ENCODE results near the gene MYL12B. TPM values are rescaled to one million over a fixed set of nuclear protein-coding genes. Genes with fewer than 3 reads are reported as not detected.

MYL12B gene
- total RNA-seq, 3 donors from 2014 or later (not counting 1 experiment from before 2014, with no cell fraction given) = 204 to 214 (median 210) TPM

DNA sequence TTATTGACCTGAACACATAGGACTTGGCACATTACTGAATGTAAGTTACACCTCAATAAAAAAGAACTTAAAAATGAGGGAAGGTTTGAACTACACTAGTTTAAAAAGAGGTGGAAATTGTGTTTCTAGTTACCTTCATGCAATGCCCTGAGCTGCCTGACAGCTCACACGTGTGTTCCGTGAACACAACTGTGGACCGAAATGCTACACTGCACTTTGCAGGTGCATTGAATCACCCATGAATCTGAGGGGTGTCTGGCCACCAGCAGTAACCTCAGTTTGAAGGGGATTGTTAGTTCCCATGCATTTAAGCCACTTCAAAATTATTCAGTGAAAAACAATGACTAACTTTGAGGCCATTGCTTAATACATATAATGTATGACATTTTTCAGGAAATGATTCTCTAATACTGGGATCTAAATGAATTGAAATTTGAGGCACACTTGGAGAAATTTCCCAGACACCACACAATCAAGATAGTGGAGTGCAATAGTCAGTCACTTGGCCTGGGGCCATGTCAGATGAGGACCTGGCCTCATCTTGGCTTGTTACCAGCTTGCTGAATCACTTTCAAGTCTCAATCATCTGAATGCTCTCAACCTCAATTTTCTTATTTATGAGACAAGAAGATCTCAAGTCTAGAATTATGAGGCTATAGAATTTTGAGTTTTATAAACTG, 59.3 kb downstream of the MYL12B start:
- Histone ChIP-seq H3K27ac (ENCODE audit: low read length) (no peak overlapping the region), H3K27me3 (ENCODE audit: control insufficient read depth, insufficient read depth, low read length) (no peaks in the 10 kb centered on the region), H3K36me3 (ENCODE audit: control insufficient read depth, insufficient read depth, low read length) (no peaks in the 10 kb centered on the region), H3K4me3 (ENCODE audit: low read length) (no peak overlapping the region), H3K4me1 (ENCODE audit: control insufficient read depth, insufficient read depth, low read length) (no peaks in the 10 kb centered on the region), H3K9me3 (ENCODE audit: control insufficient read depth, insufficient read depth, low read length) (no peaks in the 10 kb centered on the region)
- DNase-seq (no peak), ATAC-seq (no peak)
- H3K9me3 Mint-ChIP-seq = no peaks in the 10 kb centered on the region
- intact Hi-C loops (cut with micrococcal nuclease) = loop anchor here (10.0 kb wide), 1 partner anchor 134 kb away; the partner anchor contains the start of gene TGIF1
- peaks cover 6 to 7% of the 10 kb centered on the region in 2 donors for H3K27me3 Mint-ChIP-seq (ENCODE audit: low read depth in 2 of 2)
- 62% methylated on average over 3 of the region's 3 CpGs for WGBS (ENCODE audit: insufficient coverage)
- H3K27ac Mint-ChIP-seq = no peak overlapping the region
- H3K4me3 Mint-ChIP-seq = no peak overlapping the region
- no peaks in the 10 kb centered on the region for H3K4me1 Mint-ChIP-seq
- TF ChIP-seq, protein P1, sequence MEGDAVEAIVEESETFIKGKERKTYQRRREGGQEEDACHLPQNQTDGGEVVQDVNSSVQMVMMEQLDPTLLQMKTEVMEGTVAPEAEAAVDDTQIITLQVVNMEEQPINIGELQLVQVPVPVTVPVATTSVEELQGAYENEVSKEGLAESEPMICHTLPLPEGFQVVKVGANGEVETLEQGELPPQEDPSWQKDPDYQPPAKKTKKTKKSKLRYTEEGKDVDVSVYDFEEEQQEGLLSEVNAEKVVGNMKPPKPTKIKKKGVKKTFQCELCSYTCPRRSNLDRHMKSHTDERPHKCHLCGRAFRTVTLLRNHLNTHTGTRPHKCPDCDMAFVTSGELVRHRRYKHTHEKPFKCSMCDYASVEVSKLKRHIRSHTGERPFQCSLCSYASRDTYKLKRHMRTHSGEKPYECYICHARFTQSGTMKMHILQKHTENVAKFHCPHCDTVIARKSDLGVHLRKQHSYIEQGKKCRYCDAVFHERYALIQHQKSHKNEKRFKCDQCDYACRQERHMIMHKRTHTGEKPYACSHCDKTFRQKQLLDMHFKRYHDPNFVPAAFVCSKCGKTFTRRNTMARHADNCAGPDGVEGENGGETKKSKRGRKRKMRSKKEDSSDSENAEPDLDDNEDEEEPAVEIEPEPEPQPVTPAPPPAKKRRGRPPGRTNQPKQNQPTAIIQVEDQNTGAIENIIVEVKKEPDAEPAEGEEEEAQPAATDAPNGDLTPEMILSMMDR (IDR thresholded peaks at IDR 0.05) = no peak
- H3K36me3 Mint-ChIP-seq = no peaks in the 10 kb centered on the region

DNA sequence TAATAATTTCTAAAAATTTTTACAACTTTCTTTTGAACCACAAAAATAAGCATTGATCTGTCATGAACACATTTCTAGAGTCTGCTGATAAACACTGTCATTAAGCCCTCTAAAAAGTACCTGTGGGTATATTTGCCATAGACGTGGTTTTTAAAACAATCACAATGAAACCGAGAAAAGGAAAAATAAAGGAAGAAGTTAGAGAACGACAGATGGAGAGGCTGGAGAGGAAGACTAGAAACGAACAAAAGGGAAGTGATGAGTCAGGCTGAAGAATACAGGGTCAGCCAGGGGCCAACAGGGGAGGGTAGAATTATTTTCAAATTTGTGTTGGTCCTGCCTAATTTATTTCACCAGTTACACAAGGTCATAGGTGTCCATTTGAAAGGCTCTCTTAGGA, 62.0 kb downstream of the MYL12B start:
- Mint-ChIP-seq H3K4me1 (no peaks in the 10 kb centered on the region), H3K27me3 (ENCODE audit: low read depth in 2 of 2) (peaks cover 6 to 14% of the 10 kb centered on the region in 2 donors), H3K4me3 (no peak overlapping the region), H3K27ac (no peak overlapping the region), H3K36me3 (no peaks in the 10 kb centered on the region), H3K9me3 (no peaks in the 10 kb centered on the region)
- Histone ChIP-seq H3K27ac (ENCODE audit: low read length) (no peak overlapping the region), H3K36me3 (ENCODE audit: control insufficient read depth, insufficient read depth, low read length) (no peaks in the 10 kb centered on the region), H3K27me3 (ENCODE audit: control insufficient read depth, insufficient read depth, low read length) (no peaks in the 10 kb centered on the region), H3K4me3 (ENCODE audit: low read length) (no peak overlapping the region), H3K9me3 (ENCODE audit: control insufficient read depth, insufficient read depth, low read length) (no peaks in the 10 kb centered on the region), H3K4me1 (ENCODE audit: control insufficient read depth, insufficient read depth, low read length) (no peaks in the 10 kb centered on the region)
- intact Hi-C loops (cut with micrococcal nuclease) = loop anchor here (10.0 kb wide), 1 partner anchor 131 kb away; the partner anchor contains the start of gene TGIF1
- TF ChIP-seq, protein P1 (IDR thresholded peaks at IDR 0.05) = no peak
- DNase-seq = no peak
- WGBS (ENCODE audit: insufficient coverage) = 6% methylated on average over 4 of the region's 4 CpGs
- ATAC-seq = no peak

Other genes with a start within 250 kb of the MYL12B start
- gene LPIN2, start 249.0 kb upstream of the MYL12B start, total RNA-seq = 10 to 100 TPM; 32.9 to 58.8 (median 57.1) TPM
- gene MYOM1, start 42.2 kb upstream of the MYL12B start, total RNA-seq = 1 to 10 TPM; 1.7 to 5.8 (median 3.0) TPM
- gene MYL12A, start 14.3 kb upstream of the MYL12B start, total RNA-seq = 100 to 1,000 TPM; 532 to 652 (median 572) TPM
- gene TGIF1, start 188.0 kb downstream of the MYL12B start, total RNA-seq = 10 to 100 TPM; 57.5 to 74.7 (median 60.4) TPM

Data from natural killer cell (primary cell).